GM18517 (cell line): ENCODE results near the gene PLEKHA7.

ENCODE experiments used
- ATAC-seq: cut with Tn5 transposase; IDR thresholded peaks from one replicate; pipeline ENCODE4 v1.9.1; 2021; ENCODE audit warnings: mild to moderate bottlenecking, moderate library complexity; ENCODE audit not compliant: unreplicated experiment

The PLEKHA7 gene

GRCh38 chr11:16780698-16781550 is 233.3 kb downstream of the PLEKHA7 start:
- ATAC-seq, result no peak

- no peak for ATAC-seq
These were observed 234.1 kb downstream of the PLEKHA7 start for GRCh38 chr11:16780146-16780545.

GRCh38 chr11:16779436-16779835 is 234.8 kb downstream of the PLEKHA7 start:
- no peak for ATAC-seq

- ATAC-seq, result no peak
These were observed 235.3 kb downstream of the PLEKHA7 start for GRCh38 chr11:16778876-16779275.

GRCh38 chr11:16778286-16778685 is 235.9 kb downstream of the PLEKHA7 start:
- no peak for ATAC-seq

- no peak for ATAC-seq
These were observed 236.6 kb downstream of the PLEKHA7 start for GRCh38 chr11:16777613-16777975.

- ATAC-seq, result no peak
These were observed 237.3 kb downstream of the PLEKHA7 start for GRCh38 chr11:16776711-16777612.

GRCh38 chr11:16775614-16776283 is 238.5 kb downstream of the PLEKHA7 start:
- no peak for ATAC-seq

GRCh38 chr11:16774936-16775613 is 239.1 kb downstream of the PLEKHA7 start:
- ATAC-seq, result no peak

GRCh38 chr11:16773981-16774935 is 240.0 kb downstream of the PLEKHA7 start:
- ATAC-seq, result no peak

GRCh38 chr11:16772141-16772512 is 242.1 kb downstream of the PLEKHA7 start:
- ATAC-seq, result no peak

GRCh38 chr11:16771350-16772140 is 242.7 kb downstream of the PLEKHA7 start:
- no peak for ATAC-seq

GRCh38 chr11:16770016-16770415 is 244.2 kb downstream of the PLEKHA7 start:
- no peak for ATAC-seq

- ATAC-seq, result no peak
These were observed 244.8 kb downstream of the PLEKHA7 start for GRCh38 chr11:16769386-16769785.

GRCh38 chr11:16767957-16768356 is 246.3 kb downstream of the PLEKHA7 start:
- ATAC-seq, result no peak

- ATAC-seq, result no peak
These were observed 247.1 kb downstream of the PLEKHA7 start for GRCh38 chr11:16767137-16767536.

- no peak for ATAC-seq
These were observed 249.3 kb downstream of the PLEKHA7 start for GRCh38 chr11:16764888-16765287.

- no peak for ATAC-seq
These were observed 250.5 kb downstream of the PLEKHA7 start for GRCh38 chr11:16763746-16764145.
